Aorta (tissue), 5 donors: ENCODE measurements around the gene POLE. TPM values are rescaled to one million over a fixed set of nuclear protein-coding genes. Genes with fewer than 3 reads are reported as not detected.
A peak's percentile ranks its signal among the peaks of the same experiment; 100 is the strongest.

Experiments used
- ATAC-seq: fragments of 200-7000 bp; cut with Tn5 transposase; one replicate; pipeline ENCODE4 v1.9.1; 2022; ENCODE audit warnings: moderate library complexity; ENCODE audit not compliant: low FRiP score
- DNase-seq, 2 donors: peaks; one replicate each; pipeline ENCODE4 v3.0.0-alpha.2; 2020
- H3K27ac ChIP-seq, 2 donors: one replicate each; pipeline ENCODE4 v1.5.1; 2013; ENCODE audit warnings: low read length in 2 of 2, mild to moderate bottlenecking in 2 of 2, moderate library complexity in 2 of 2, control low read depth in 1 of 2, inconsistent platforms in 1 of 2, low read depth in 1 of 2
- H3K27me3 ChIP-seq, 2 donors: one replicate each; pipeline ENCODE4 v1.6.1; 2013; ENCODE audit warnings: control low read depth in 1 of 2, low read length in 1 of 2, mild to moderate bottlenecking in 1 of 2, moderate library complexity in 1 of 2; ENCODE audit not compliant: insufficient read depth in 2 of 2, control insufficient read depth in 1 of 2
- H3K36me3 ChIP-seq, 2 donors: one replicate each; pipeline ENCODE4 v1.6.1; 2013; ENCODE audit warnings: control low read depth in 1 of 2, low read length in 1 of 2, mild to moderate bottlenecking in 1 of 2; ENCODE audit not compliant: insufficient read depth in 2 of 2, control insufficient read depth in 1 of 2
- H3K4me1 ChIP-seq, 2 donors: one replicate each; pipeline ENCODE4 v1.6.1; 2013; ENCODE audit warnings: low read length in 2 of 2, control low read depth in 1 of 2, mild to moderate bottlenecking in 1 of 2, moderate library complexity in 1 of 2; ENCODE audit not compliant: insufficient read depth in 2 of 2, control insufficient read depth in 1 of 2
- H3K4me3 ChIP-seq, 2 donors: one replicate each; pipeline ENCODE4 v1.5.1; 2013; ENCODE audit warnings: low read length in 2 of 2, control low read depth in 1 of 2, mild to moderate bottlenecking in 1 of 2
- H3K9me3 ChIP-seq: one replicate; pipeline ENCODE4 v1.6.1; 2013; ENCODE audit warnings: mild to moderate bottlenecking, low read length; ENCODE audit not compliant: control insufficient read depth
- WGBS, 2 donors: extraction: QIAGEN DNeasy Blood & Tissue Kit; methylation state at CpG; one replicate each; pipeline ENCODE4 v1.1.7; 2013; 5-methylcytosine and 5-hydroxymethylcytosine counted together
- intact Hi-C, 2 donors: fragments of 100-400 bp; cut with DNase I; formaldehyde crosslinking; loops; one replicate each; pipeline versions ENCODE4 v1.14.2 to v1.15.0; 2022
- polyA plus RNA-seq, 2 donors: library from polyadenylated mRNA; stranded (reverse); fragments of 200-250 nt; gene quantifications; one replicate each; pipeline ENCODE4 v1.2.3, GENCODE V29; 2013
- total RNA-seq, 2 donors: library from RNA; stranded (reverse); fragmentation: NEBNext Ultra II Directional; extraction: Animal tissue kit (Norgen Biotek cat#: 25700); gene quantifications; one replicate each; pipeline ENCODE4 v1.2.1, GENCODE V29; 2021
- donor health status: healthy with polysubstance abuse.
- donor health status: Bipolar disorder and iron deficiency.
- donor health status: DM: no; HTN: no; CAD: no.
- donor health status: DM: no; HTN: no; CAD: no.
- donor health status: DM: yes; HTN: yes; CAD: no.

Gene POLE
- total and polyA plus RNA-seq, 4 donors = 7.5 to 46.8 (median 37.2) TPM

GRCh38 chr12:132728502-132728901 is 41.4 kb upstream of the POLE start:
- H3K36me3 ChIP-seq = peaks cover 4 to 16% of the 10 kb centered on the region in 2 donors
- H3K4me3 ChIP-seq = no peak overlapping the region
- H3K27ac ChIP-seq = no peak overlapping the region
- no peaks in the 10 kb centered on the region for H3K9me3 ChIP-seq
- no peaks in the 10 kb centered on the region for H3K4me1 ChIP-seq
- no peak for DNase-seq
- intact Hi-C loops = no loop called here
- ATAC-seq = no peak
- WGBS, 2 donors = 97% methylated on average over 7 of the region's 7 CpGs
- H3K27me3 ChIP-seq = no peaks in the 10 kb centered on the region

GRCh38 chr12:132727091-132727794 is 40.1 kb upstream of the POLE start:
- Histone ChIP-seq H3K27ac (no peak overlapping the region), H3K36me3 (peaks cover 4 to 15% of the 10 kb centered on the region in 2 donors), H3K9me3 (no peaks in the 10 kb centered on the region), H3K27me3 (no peaks in the 10 kb centered on the region), H3K4me3 (no peak overlapping the region), H3K4me1 (no peaks in the 10 kb centered on the region)
- peak; percentile 68 for ATAC-seq
- DNase-seq = no peak
- intact Hi-C loops = no loop called here
- WGBS, 2 donors = 93 to 94% methylated on average over 37 of the region's 37 CpGs

- no peak overlapping the region for H3K4me3 ChIP-seq
- no peaks in the 10 kb centered on the region for H3K4me1 ChIP-seq
- no peak for ATAC-seq
- no peak overlapping the region for H3K27ac ChIP-seq
- no peaks in the 10 kb centered on the region for H3K9me3 ChIP-seq
- H3K36me3 ChIP-seq = peaks cover 4 to 15% of the 10 kb centered on the region in 2 donors
- intact Hi-C loops = no loop called here
- H3K27me3 ChIP-seq = no peaks in the 10 kb centered on the region
- no peak for DNase-seq
- WGBS, 2 donors = 92 to 95% methylated on average over 12 of the region's 12 CpGs
Measured at GRCh38 chr12:132726386-132726785, 39.2 kb upstream of the POLE start.

- intact Hi-C loops = no loop called here
- ATAC-seq (no peak), DNase-seq (no peak)
- H3K27me3 ChIP-seq = no peaks in the 10 kb centered on the region
- no peaks in the 10 kb centered on the region for H3K4me1 ChIP-seq
- no peaks in the 10 kb centered on the region for H3K9me3 ChIP-seq
- H3K4me3 ChIP-seq = no peak overlapping the region
- peaks cover 0 to 15% of the 10 kb centered on the region in 2 donors for H3K36me3 ChIP-seq
- 85 to 87% methylated on average over 30 of the region's 30 CpGs for WGBS, 2 donors
- H3K27ac ChIP-seq = no peak overlapping the region
Measured at GRCh38 chr12:132724506-132725241, 37.5 kb upstream of the POLE start.

- H3K4me1 ChIP-seq = no peaks in the 10 kb centered on the region
- DNase-seq = no peak
- 79% methylated on average over 2 of the region's 2 CpGs for WGBS, 2 donors
- H3K9me3 ChIP-seq = no peaks in the 10 kb centered on the region
- no peak for ATAC-seq
- H3K36me3 ChIP-seq = peaks cover 0 to 15% of the 10 kb centered on the region in 2 donors
- intact Hi-C loops = no loop called here
- no peak overlapping the region for H3K27ac ChIP-seq
- H3K27me3 ChIP-seq = no peaks in the 10 kb centered on the region
- no peak overlapping the region for H3K4me3 ChIP-seq
Measured at GRCh38 chr12:132723764-132724140, 36.6 kb upstream of the POLE start.

GRCh38 chr12:132723015-132723763 is 36.0 kb upstream of the POLE start:
- DNase-seq = no peak
- H3K27ac ChIP-seq = no peak overlapping the region
- intact Hi-C loops = no loop called here
- no peak overlapping the region for H3K4me3 ChIP-seq
- H3K27me3 ChIP-seq = no peaks in the 10 kb centered on the region
- no peak for ATAC-seq
- H3K36me3 ChIP-seq = peaks cover 0 to 15% of the 10 kb centered on the region in 2 donors
- no peaks in the 10 kb centered on the region for H3K4me1 ChIP-seq
- 86 to 87% methylated on average over 30 of the region's 30 CpGs for WGBS, 2 donors
- no peaks in the 10 kb centered on the region for H3K9me3 ChIP-seq

- H3K27me3 ChIP-seq = no peaks in the 10 kb centered on the region
- H3K36me3 ChIP-seq = peaks cover 0 to 5% of the 10 kb centered on the region in 2 donors
- H3K4me1 ChIP-seq = no peaks in the 10 kb centered on the region
- ATAC-seq (no peak), DNase-seq (no peak)
- H3K9me3 ChIP-seq = no peaks in the 10 kb centered on the region
- no peak overlapping the region for H3K4me3 ChIP-seq
- intact Hi-C loops = no loop called here
- 93 to 94% methylated on average over 25 of the region's 25 CpGs for WGBS, 2 donors
- H3K27ac ChIP-seq = no peak overlapping the region
Measured at GRCh38 chr12:132720606-132721345, 33.6 kb upstream of the POLE start.

GRCh38 chr12:132719954-132720324 is 32.8 kb upstream of the POLE start:
- Histone ChIP-seq H3K27ac (no peak overlapping the region), H3K36me3 (peaks cover 0 to 5% of the 10 kb centered on the region in 2 donors), H3K4me3 (no peak overlapping the region), H3K9me3 (no peaks in the 10 kb centered on the region), H3K27me3 (no peaks in the 10 kb centered on the region), H3K4me1 (no peaks in the 10 kb centered on the region)
- WGBS, 2 donors = 93 to 94% methylated on average over 12 of the region's 12 CpGs
- DNase-seq (no peak), ATAC-seq (no peak)
- intact Hi-C loops = no loop called here
